Bronchial epithelial cell (primary cell): ENCODE results near the gene STT3B. TPM values are rescaled to one million over a fixed set of nuclear protein-coding genes. Genes with fewer than 3 reads are reported as not detected.

Experiments used
- DNase-seq: peaks from one replicate; pipeline ENCODE4 v3.0.0-alpha.2; 2010; ENCODE audit warnings: low read depth
- FAIRE-seq: peaks from 2 replicates; lab custom pipeline; 2011; peaks lifted over from hg19 to GRCh38; lab: Jason Lieb, UNC
- H3K27me3 ChIP-seq: 2 replicates; pipeline ENCODE4 v1.5.1; 2011; ENCODE audit warnings: low read length; ENCODE audit not compliant: control insufficient read depth, insufficient read depth
- H3K36me3 ChIP-seq: 2 replicates; pipeline ENCODE4 v1.5.1; 2011; ENCODE audit warnings: low read length; ENCODE audit not compliant: control insufficient read depth, insufficient read depth
- H3K4me3 ChIP-seq: 2 replicates; pipeline ENCODE4 v1.5.1; 2011; ENCODE audit warnings: mild to moderate bottlenecking, low read depth, low read length, control low read depth
- total RNA-seq: library from RNA; depleted of rRNA; stranded (reverse); fragments of >200 nt; gene quantifications from 2 replicates; pipeline ENCODE4 v1.2.1, GENCODE V29; 2014
- TF ChIP-seq, protein P1 (sequence below): IDR thresholded peaks from 2 replicates; pipeline ENCODE4 v1.5.1; 2011; ENCODE audit warnings: mild to moderate bottlenecking, moderate library complexity, low read length, control low read depth, inconsistent platforms; ENCODE audit not compliant: insufficient read depth, severe bottlenecking

Gene STT3B
- total RNA-seq, 1 donor from 2014 or later: 343 TPM

DNA sequence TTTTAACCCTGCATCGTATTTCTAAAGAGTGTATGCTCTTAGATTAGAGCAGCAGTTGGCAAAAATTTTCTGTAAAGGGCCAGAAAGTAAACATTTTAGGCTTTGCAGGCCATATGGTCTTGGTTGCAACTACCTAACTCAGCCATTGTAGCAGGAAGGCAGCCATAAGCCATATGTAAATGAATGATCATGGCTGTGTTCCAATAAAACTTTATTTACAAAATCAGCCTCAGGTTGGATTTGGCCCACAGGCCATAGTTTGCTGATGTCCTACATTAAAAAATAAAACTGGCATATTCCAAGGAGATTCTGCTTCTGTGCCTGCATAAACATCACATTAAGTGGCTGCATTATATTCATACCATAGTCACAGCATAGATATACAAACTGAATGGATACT lies 134.9 kb downstream of the STT3B start:
- DNase-seq (no peak), FAIRE-seq (no peak)
- TF ChIP-seq, protein P1, sequence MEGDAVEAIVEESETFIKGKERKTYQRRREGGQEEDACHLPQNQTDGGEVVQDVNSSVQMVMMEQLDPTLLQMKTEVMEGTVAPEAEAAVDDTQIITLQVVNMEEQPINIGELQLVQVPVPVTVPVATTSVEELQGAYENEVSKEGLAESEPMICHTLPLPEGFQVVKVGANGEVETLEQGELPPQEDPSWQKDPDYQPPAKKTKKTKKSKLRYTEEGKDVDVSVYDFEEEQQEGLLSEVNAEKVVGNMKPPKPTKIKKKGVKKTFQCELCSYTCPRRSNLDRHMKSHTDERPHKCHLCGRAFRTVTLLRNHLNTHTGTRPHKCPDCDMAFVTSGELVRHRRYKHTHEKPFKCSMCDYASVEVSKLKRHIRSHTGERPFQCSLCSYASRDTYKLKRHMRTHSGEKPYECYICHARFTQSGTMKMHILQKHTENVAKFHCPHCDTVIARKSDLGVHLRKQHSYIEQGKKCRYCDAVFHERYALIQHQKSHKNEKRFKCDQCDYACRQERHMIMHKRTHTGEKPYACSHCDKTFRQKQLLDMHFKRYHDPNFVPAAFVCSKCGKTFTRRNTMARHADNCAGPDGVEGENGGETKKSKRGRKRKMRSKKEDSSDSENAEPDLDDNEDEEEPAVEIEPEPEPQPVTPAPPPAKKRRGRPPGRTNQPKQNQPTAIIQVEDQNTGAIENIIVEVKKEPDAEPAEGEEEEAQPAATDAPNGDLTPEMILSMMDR: no peak
- Histone ChIP-seq H3K36me3 (peaks cover 11% of the 10 kb centered on the region), H3K4me3 (no peak overlapping the region), H3K27me3 (no peaks in the 10 kb centered on the region)

DNA sequence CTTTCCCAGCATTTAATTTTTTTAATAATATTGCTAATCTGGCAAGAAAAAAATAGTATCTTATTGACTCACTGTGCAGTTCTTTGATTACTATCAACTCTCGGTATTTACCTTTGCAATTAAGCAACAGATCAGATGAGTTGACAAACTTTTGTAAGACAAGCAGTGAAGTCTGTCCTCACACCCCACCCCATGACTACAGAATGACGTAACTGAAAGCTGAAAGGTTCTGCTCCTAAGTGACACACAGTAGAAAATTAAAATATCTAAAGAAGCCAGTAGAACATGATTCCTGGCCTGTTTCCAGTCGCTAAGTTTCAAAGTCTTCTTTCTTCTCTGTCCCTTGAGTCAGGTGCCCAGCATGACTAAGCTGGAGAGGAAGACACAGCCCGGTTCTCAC lies 135.5 kb downstream of the STT3B start:
- DNase-seq (peak; percentile 78), FAIRE-seq (no peak)
- Histone ChIP-seq H3K27me3 (no peaks in the 10 kb centered on the region), H3K4me3 (no peak overlapping the region), H3K36me3 (peaks cover 11% of the 10 kb centered on the region)
- TF ChIP-seq, protein P1: no peak

DNA sequence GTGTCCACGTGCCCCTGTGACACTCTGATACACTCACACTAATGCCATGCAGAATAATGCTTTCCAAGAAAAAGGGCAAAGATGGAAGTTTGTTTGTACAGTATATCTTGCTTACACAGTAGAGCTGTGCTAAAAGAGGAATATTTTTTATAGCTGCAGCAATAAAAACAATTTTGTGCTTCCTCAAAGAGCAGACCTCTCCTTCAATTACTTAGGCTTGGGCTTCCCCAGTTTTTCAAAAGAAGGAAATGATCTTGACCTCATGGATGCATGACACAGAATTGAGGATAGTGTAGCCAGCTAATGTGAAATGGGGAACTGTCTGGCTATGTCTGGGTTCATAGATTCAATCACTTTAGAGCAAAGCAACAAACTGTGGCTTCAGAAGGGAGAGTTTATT lies 137.4 kb downstream of the STT3B start:
- no peaks in the 10 kb centered on the region for H3K27me3 ChIP-seq
- TF ChIP-seq, protein P1: no peak
- DNase-seq (no peak), FAIRE-seq (no peak)
- H3K4me3 ChIP-seq: no peak overlapping the region
- H3K36me3 ChIP-seq: peaks cover 13% of the 10 kb centered on the region

DNA sequence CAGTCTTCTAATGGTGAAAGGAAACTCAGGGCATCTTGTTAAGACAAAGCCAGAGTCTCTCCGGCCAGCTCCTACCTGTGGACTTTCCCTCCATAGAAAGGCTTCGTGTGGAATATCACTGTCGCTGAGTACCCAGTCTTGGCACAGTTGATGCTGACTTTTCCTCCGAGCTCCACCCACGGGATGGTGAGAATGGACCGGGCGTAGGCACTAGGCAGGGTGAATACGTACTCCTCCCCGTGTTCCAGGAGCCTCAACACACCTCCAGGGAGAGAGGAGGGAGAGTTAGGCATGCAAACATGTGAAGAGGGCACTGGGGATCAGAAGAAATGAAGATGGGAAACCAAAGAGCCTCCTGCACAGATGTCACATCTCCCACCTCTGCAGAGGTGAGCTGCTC lies 138.0 kb downstream of the STT3B start:
- Histone ChIP-seq H3K4me3 (no peak overlapping the region), H3K27me3 (no peaks in the 10 kb centered on the region), H3K36me3 (peaks cover 13% of the 10 kb centered on the region)
- DNase-seq (no peak), FAIRE-seq (no peak)
- TF ChIP-seq, protein P1: no peak

DNA sequence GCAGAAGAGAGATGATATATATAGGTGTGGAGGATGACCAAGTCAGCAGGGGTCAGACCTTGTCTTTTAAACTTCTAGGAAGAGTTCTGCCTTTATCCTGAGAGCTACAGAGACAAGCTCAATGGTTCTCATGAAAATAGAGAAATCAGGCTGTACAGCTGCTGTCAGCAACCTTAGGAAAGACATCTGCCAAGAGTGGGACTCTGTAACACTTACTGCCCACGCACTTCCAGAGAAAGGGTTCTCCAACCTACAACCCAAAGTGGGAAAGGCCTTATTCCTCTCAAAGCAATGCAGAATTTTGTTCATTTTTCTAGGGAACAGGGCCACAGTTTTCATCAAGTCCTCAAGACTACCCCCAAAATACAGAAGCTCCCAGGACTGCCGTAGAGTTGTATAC lies 138.7 kb downstream of the STT3B start:
- DNase-seq: no peak
- FAIRE-seq: peak; percentile 93
- H3K36me3 ChIP-seq: peaks cover 10% of the 10 kb centered on the region
- H3K27me3 ChIP-seq: no peaks in the 10 kb centered on the region
- no peak overlapping the region for H3K4me3 ChIP-seq
- TF ChIP-seq, protein P1: no peak

DNA sequence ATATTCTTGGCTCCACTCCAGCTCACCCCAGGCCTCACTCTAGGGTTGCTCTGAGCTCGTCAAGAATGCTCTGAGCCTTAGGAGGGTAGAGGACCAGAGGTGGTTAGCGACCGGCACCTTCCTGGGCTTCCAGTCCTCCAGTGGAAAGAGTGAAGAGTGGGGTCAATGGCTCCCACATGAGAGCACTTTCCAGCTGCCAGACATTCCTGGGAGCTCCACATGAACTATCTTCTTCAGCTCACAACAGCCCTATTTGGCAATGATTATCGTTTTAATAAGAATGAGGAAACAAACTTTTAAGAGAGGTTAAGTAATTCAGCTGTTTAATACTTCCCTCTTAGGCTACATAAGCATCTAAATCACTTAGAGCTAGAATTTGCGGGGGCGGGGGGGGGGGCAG lies 139.3 kb downstream of the STT3B start:
- DNase-seq (no peak), FAIRE-seq (no peak)
- TF ChIP-seq, protein P1: no peak
- no peaks in the 10 kb centered on the region for H3K27me3 ChIP-seq
- no peak overlapping the region for H3K4me3 ChIP-seq
- H3K36me3 ChIP-seq: peaks cover 10% of the 10 kb centered on the region
